ENCODE data around the gene SLC17A6.

SLC17A6 gene

DNA sequence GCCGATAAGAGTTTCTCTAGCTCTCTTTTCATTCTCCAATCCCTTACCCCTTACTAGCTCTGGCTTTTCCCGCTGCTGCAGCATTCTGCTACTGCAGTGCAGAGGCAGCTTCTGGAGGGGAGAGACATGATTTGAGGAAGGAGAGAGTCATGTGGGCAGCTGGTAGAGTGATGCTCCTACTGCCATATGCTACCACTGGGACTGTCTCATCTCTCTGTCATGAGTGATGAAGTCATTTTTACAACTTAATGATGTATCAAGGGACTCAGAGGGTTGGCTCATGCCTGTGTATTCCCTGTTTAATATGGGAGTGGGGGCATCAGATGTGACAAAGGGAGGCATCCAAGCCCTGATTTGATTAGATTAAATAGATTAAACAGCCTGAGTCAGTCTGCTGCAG, 11.3 kb downstream of the SLC17A6 start:
- no CpG with 5 or more reads among the region's 2 CpGs for WGBS (ENCODE audit: extremely low coverage, insufficient coverage, insufficient read length)
- no peaks in the 10 kb centered on the region for H3K4me1 ChIP-seq (ENCODE audit: control insufficient read depth in 1 of 2, insufficient read depth in 2 of 2, low read length in 2 of 2)
- no peak overlapping the region for H3K4me3 ChIP-seq (ENCODE audit: low read depth, low read length)
- no peak for DNase-seq
- H2BK5ac ChIP-seq (ENCODE audit: low read depth, low read length, poor library complexity), result no peak overlapping the region
- H3K36me3 ChIP-seq (ENCODE audit: control insufficient read depth in 1 of 2, insufficient read depth in 2 of 2, low read length in 2 of 2), result no peaks in the 10 kb centered on the region
- H2BK12ac ChIP-seq (ENCODE audit: low read length), result no peak overlapping the region
- no peak overlapping the region for H3K9ac ChIP-seq (ENCODE audit: low read length)
- H3K79me1 ChIP-seq (ENCODE audit: low read length), result no peaks in the 10 kb centered on the region
- no peak overlapping the region for H2BK120ac ChIP-seq (ENCODE audit: insufficient read depth, low read length, poor library complexity)
- H3K27me3 ChIP-seq (ENCODE audit: insufficient read depth, low read length), result no peaks in the 10 kb centered on the region
- no peak overlapping the region for H3K14ac ChIP-seq (ENCODE audit: low read length)
- no peak overlapping the region for H2AK5ac ChIP-seq (ENCODE audit: low read length)
- no peaks in the 10 kb centered on the region for H3K9me3 ChIP-seq (ENCODE audit: insufficient read depth, low read depth, low read length)
- H3K4ac ChIP-seq (ENCODE audit: low read depth, low read length), result no peak overlapping the region
- no peaks in the 10 kb centered on the region for H3K79me2 ChIP-seq (ENCODE audit: control insufficient read depth, insufficient read depth, low read length, poor library complexity)
- no peak overlapping the region for H3K27ac ChIP-seq (ENCODE audit: low read depth, low read length)
- H4K91ac ChIP-seq (ENCODE audit: low read depth, low read length), result no peak overlapping the region
- H4K12ac ChIP-seq (ENCODE audit: low read depth, low read length), result no peak overlapping the region
- H2AFZ ChIP-seq (ENCODE audit: insufficient read depth, low read length, poor library complexity), result no peak overlapping the region
- no peak overlapping the region for H3K23ac ChIP-seq (ENCODE audit: low read length)
- H3K4me2 ChIP-seq (ENCODE audit: low read length), result no peak overlapping the region
- no peak overlapping the region for H4K8ac ChIP-seq (ENCODE audit: low read depth, low read length)
- H3K18ac ChIP-seq (ENCODE audit: low read length), result no peak overlapping the region

DNA sequence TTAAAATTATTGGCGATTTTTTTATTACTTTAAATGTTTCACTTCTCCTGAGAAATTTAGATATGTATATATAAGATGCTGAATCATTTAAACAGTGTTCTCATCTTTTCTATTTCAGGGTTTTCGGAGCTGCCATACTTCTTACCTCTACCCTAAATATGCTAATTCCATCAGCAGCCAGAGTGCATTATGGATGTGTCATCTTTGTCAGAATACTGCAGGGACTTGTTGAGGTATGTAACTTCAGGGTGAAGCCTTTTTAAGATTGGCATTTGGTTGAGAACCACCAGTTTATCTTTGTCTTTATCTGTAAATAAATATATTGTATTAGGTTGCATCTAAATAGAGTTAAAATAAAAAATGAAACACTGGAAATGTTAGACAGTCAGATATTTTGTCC, 21.1 kb downstream of the SLC17A6 start:
- Histone ChIP-seq H3K27ac (ENCODE audit: low read depth, low read length) (no peak overlapping the region), H3K14ac (ENCODE audit: low read length) (no peak overlapping the region), H3K23ac (ENCODE audit: low read length) (no peak overlapping the region), H4K8ac (ENCODE audit: low read depth, low read length) (no peak overlapping the region), H2AK5ac (ENCODE audit: low read length) (no peak overlapping the region), H4K12ac (ENCODE audit: low read depth, low read length) (no peak overlapping the region), H4K91ac (ENCODE audit: low read depth, low read length) (no peak overlapping the region), H3K9ac (ENCODE audit: low read length) (no peak overlapping the region), H3K4ac (ENCODE audit: low read depth, low read length) (no peak overlapping the region), H2BK120ac (ENCODE audit: insufficient read depth, low read length, poor library complexity) (no peak overlapping the region), H3K36me3 (ENCODE audit: control insufficient read depth in 1 of 2, insufficient read depth in 2 of 2, low read length in 2 of 2) (no peaks in the 10 kb centered on the region), H3K4me2 (ENCODE audit: low read length) (no peak overlapping the region), H3K79me2 (ENCODE audit: control insufficient read depth, insufficient read depth, low read length, poor library complexity) (no peaks in the 10 kb centered on the region), H2BK12ac (ENCODE audit: low read length) (no peak overlapping the region), H2AFZ (ENCODE audit: insufficient read depth, low read length, poor library complexity) (no peak overlapping the region), H3K4me1 (ENCODE audit: control insufficient read depth in 1 of 2, insufficient read depth in 2 of 2, low read length in 2 of 2) (no peaks in the 10 kb centered on the region), H3K4me3 (ENCODE audit: low read depth, low read length) (no peak overlapping the region), H3K27me3 (ENCODE audit: insufficient read depth, low read length) (no peaks in the 10 kb centered on the region), H3K9me3 (ENCODE audit: insufficient read depth, low read depth, low read length) (no peaks in the 10 kb centered on the region), H2BK5ac (ENCODE audit: low read depth, low read length, poor library complexity) (no peak overlapping the region), H3K79me1 (ENCODE audit: low read length) (no peaks in the 10 kb centered on the region), H3K18ac (ENCODE audit: low read length) (no peak overlapping the region)
- WGBS (ENCODE audit: extremely low coverage, insufficient coverage, insufficient read length), result no CpG with 5 or more reads among the region's 2 CpGs
- DNase-seq, result peak in 1 of 2 donors; percentile 24

DNA sequence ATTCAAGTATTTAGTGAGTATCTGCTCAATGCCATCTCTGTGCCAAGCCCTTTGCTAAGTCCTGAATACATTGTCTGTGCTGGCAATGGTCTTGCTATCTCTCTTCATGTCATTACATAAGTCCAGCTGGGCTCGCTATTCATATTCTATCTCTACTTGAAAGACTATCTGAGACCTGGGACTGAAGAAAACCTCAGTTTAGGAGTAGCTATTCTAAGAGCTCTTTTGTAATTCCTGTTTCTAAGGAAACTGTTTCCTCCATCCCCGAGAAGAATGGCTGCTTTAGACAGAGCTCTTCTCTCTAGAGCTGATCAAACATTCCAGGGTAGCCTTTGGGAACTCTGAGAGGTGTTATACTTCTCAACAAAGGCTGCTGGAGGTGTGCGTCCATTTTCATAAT, 33.0 kb downstream of the SLC17A6 start:
- no peaks in the 10 kb centered on the region for H3K79me1 ChIP-seq (ENCODE audit: low read length)
- H4K8ac ChIP-seq (ENCODE audit: low read depth, low read length), result no peak overlapping the region
- H3K4me3 ChIP-seq (ENCODE audit: low read depth, low read length), result no peak overlapping the region
- no peak overlapping the region for H3K9ac ChIP-seq (ENCODE audit: low read length)
- H2BK5ac ChIP-seq (ENCODE audit: low read depth, low read length, poor library complexity), result no peak overlapping the region
- no peak overlapping the region for H2AFZ ChIP-seq (ENCODE audit: insufficient read depth, low read length, poor library complexity)
- no peaks in the 10 kb centered on the region for H3K9me3 ChIP-seq (ENCODE audit: insufficient read depth, low read depth, low read length)
- no peak overlapping the region for H3K18ac ChIP-seq (ENCODE audit: low read length)
- H3K36me3 ChIP-seq (ENCODE audit: control insufficient read depth in 1 of 2, insufficient read depth in 2 of 2, low read length in 2 of 2), result no peaks in the 10 kb centered on the region
- no peak overlapping the region for H2AK5ac ChIP-seq (ENCODE audit: low read length)
- DNase-seq, result no peak
- H2BK120ac ChIP-seq (ENCODE audit: insufficient read depth, low read length, poor library complexity), result no peak overlapping the region
- H3K23ac ChIP-seq (ENCODE audit: low read length), result no peak overlapping the region
- no peak overlapping the region for H3K27ac ChIP-seq (ENCODE audit: low read depth, low read length)
- H2BK12ac ChIP-seq (ENCODE audit: low read length), result no peak overlapping the region
- H3K4me2 ChIP-seq (ENCODE audit: low read length), result no peak overlapping the region
- WGBS (ENCODE audit: extremely low coverage, insufficient coverage, insufficient read length), result no CpG with 5 or more reads among the region's 3 CpGs
- no peak overlapping the region for H4K12ac ChIP-seq (ENCODE audit: low read depth, low read length)
- H3K4ac ChIP-seq (ENCODE audit: low read depth, low read length), result no peak overlapping the region
- no peaks in the 10 kb centered on the region for H3K27me3 ChIP-seq (ENCODE audit: insufficient read depth, low read length)
- H4K91ac ChIP-seq (ENCODE audit: low read depth, low read length), result no peak overlapping the region
- no peaks in the 10 kb centered on the region for H3K4me1 ChIP-seq (ENCODE audit: control insufficient read depth in 1 of 2, insufficient read depth in 2 of 2, low read length in 2 of 2)
- no peaks in the 10 kb centered on the region for H3K79me2 ChIP-seq (ENCODE audit: control insufficient read depth, insufficient read depth, low read length, poor library complexity)
- H3K14ac ChIP-seq (ENCODE audit: low read length), result no peak overlapping the region

DNA sequence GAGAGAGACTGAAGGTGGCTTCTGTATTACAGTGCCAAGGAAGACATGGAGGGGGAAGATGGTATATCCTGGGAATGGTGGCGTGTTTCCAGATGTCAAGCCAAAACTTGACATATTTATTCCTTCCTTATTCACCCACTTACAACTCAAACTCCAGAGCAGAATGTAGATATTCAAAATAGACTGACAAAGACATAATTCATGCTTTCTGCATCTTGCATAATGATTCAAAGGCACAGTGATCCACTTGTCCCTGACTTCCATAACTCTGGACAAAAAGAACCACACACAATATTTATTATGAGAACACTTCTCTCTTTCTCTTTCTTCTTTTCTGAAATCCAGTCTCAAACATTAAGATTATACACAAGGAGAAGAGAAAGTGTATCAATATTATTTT, 48.9 kb downstream of the SLC17A6 start:
- Histone ChIP-seq H3K9me3 (ENCODE audit: insufficient read depth, low read depth, low read length) (no peaks in the 10 kb centered on the region), H3K27ac (ENCODE audit: low read depth, low read length) (no peak overlapping the region), H3K23ac (ENCODE audit: low read length) (no peak overlapping the region), H3K79me1 (ENCODE audit: low read length) (no peaks in the 10 kb centered on the region), H3K4ac (ENCODE audit: low read depth, low read length) (no peak overlapping the region), H2AK5ac (ENCODE audit: low read length) (no peak overlapping the region), H3K36me3 (ENCODE audit: control insufficient read depth in 1 of 2, insufficient read depth in 2 of 2, low read length in 2 of 2) (no peaks in the 10 kb centered on the region), H3K4me2 (ENCODE audit: low read length) (no peak overlapping the region), H2AFZ (ENCODE audit: insufficient read depth, low read length, poor library complexity) (no peak overlapping the region), H3K4me3 (ENCODE audit: low read depth, low read length) (no peak overlapping the region), H2BK120ac (ENCODE audit: insufficient read depth, low read length, poor library complexity) (no peak overlapping the region), H2BK12ac (ENCODE audit: low read length) (no peak overlapping the region), H3K18ac (ENCODE audit: low read length) (no peak overlapping the region), H3K14ac (ENCODE audit: low read length) (no peak overlapping the region), H4K12ac (ENCODE audit: low read depth, low read length) (no peak overlapping the region), H3K27me3 (ENCODE audit: insufficient read depth, low read length) (no peaks in the 10 kb centered on the region), H2BK5ac (ENCODE audit: low read depth, low read length, poor library complexity) (no peak overlapping the region), H3K4me1 (ENCODE audit: control insufficient read depth in 1 of 2, insufficient read depth in 2 of 2, low read length in 2 of 2) (peaks cover 0 to 2% of the 10 kb centered on the region in 2 experiments), H4K91ac (ENCODE audit: low read depth, low read length) (no peak overlapping the region), H3K9ac (ENCODE audit: low read length) (no peak overlapping the region), H3K79me2 (ENCODE audit: control insufficient read depth, insufficient read depth, low read length, poor library complexity) (no peaks in the 10 kb centered on the region), H4K8ac (ENCODE audit: low read depth, low read length) (no peak overlapping the region)
- WGBS (ENCODE audit: extremely low coverage, insufficient coverage, insufficient read length), result no CpG with 5 or more reads among the region's 1 CpG
- DNase-seq, result no peak
